NAMALWA (cell line): ENCODE data around the gene ERCC8.
A peak's percentile ranks its signal among the peaks of the same experiment; 100 is the strongest.
"Not testable (repeated sequence)": the region's sequence is repeated elsewhere in the genome, so short reads cannot be mapped to it uniquely, and the experiment has no call there.

Experiments used
- DNase-seq: peaks from one replicate; pipeline ENCODE4 v3.0.0-alpha.2; 2015; ENCODE audit warnings: low spot score

ERCC8 gene

DNA sequence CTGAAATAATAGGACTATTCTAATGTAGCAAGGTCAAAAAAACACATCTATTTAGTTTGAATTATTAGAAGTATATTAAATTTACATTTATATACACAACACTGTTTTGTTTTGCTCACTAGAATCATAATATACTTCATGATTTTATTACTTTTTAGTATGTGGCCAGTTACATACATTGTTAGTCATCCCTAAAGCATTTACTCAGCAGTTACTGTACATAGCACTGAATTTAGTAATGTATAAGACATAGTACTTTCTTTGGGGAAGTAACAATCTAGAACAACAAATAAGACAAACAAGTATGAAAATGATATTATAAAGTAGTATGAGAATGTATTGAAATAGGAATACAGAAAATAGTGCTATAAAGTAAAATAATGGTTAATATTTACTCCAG, 28.2 kb downstream of the ERCC8 start:
- DNase-seq, result no peak

DNA sequence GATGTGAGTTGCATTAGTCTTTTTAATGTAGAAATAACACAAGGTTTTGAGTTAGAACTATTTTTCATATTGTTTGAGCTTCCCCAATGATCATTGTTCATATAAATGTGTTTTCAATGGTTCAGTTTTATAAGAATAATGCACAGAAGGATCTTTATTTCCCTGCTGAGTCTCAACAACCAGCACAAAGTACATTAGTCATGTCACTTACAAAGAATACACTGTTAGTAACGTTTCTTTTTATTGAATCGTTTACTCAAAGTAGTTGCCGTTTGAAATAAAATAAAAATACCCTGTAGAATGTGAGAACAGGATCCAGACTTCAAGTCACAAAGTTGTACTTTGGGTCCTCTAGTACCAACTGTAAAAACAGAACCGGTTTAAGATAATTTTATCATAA, 41.5 kb downstream of the ERCC8 start:
- DNase-seq, result no peak

DNA sequence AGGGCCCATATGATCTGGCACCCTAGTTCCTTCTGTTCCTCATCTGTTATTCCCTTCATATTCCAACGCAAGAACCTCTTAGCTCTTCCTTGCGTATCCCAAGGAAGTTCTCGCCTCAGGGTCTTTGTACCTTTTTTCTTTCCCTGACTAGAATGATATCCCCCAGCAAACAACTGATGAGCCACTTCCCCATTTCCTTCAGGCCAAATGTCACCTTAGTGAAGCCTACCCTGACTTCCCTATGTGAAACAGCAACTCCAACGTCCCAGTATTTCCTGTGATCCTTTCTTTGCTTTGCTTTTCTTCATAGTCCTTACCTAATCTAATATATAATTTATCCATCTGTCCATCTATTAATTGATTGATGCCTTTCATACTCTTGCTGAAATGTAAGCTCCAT, 47.9 kb downstream of the ERCC8 start:
- DNase-seq, result no peak

DNA sequence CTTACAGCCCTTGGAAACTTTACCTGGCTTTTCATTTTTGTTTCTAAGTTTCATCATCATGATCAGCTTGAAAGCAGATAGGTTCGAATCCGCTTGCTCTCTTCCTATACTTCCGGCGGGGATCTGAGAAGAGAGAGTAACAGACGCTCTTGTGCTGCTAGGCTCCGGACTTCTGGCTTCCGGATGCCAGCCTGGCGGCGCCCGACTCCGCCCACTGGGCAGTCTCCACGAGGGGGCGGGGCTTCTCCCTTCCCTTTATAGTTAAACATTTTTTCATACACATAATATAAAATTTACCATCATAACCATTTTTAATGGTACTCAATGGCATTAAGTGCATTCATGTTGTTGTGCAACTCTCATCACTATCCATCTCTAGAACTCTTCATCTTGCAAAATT, 51.3 kb downstream of the ERCC8 start:
- DNase-seq, result no peak

DNA sequence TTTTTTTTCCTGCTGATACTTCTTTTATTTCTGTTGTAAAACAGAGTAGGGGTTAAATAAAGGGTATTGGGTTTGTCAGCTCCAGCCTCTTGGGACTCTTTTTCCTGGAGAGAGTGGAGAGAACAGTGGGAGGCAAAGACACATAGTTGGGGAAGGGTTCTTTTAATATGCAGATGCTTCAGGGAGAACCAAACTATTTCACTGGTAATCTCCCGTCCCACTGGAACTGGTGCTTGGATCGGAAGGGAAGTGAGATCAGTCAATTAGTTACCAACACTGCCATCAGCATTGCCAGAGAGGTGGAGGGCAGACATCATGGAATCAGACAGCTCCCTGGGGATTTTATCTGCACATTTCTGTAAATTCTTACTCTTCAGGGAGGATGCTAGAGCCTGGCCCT, 53.2 kb downstream of the ERCC8 start:
- DNase-seq, result no peak

DNA sequence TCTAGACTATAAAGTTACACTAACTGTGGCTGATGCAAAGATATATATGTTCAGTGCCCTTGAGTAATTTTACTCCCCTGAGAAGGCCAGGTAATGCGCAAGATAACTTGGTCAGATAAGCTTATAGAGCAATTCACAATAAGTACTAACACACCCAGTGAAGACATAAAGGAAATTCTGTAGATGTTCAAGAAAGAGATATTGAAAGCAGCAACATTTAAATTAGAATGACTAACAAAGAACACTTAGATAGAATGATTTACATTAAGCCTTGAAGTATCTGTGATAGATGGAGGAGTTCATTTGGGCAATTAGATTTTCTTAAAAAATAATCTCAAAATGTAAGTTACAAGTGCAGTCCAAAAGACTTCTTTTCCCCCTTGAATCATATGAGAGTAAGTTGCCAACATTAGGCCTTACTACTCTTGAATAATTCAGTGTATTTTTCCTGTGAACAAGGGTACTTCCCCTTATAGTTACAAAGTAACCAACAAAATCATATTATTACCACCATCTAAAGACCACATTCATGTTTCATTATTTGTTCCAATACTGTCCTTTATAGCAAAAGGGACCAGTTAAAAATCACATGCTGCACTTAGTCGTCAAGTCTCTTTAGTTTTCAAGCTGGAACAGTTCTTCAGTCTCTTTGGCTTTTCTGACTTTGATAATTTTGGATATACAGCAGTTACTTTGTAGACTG, 56.4 kb downstream of the ERCC8 start:
- no peak for DNase-seq

DNA sequence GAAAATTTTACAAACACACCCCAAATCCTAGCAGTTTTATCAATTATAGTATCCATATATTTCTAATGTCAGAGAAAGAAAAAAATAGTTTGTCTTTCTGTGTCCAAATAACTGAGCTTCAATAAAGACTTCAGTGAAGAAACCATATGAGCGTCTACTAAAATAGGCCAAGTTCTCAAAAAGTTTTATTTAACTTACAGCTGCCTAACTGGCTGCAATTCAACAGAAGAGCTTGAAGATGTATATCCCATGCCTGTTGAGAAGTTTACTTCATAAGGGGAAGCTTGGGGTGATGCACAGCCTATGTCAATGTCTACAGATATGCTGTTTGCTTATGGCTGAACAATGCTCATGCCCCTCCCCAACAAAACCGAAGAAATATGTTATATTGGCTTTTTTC, 57.1 kb downstream of the ERCC8 start:
- DNase-seq, result no peak

DNA sequence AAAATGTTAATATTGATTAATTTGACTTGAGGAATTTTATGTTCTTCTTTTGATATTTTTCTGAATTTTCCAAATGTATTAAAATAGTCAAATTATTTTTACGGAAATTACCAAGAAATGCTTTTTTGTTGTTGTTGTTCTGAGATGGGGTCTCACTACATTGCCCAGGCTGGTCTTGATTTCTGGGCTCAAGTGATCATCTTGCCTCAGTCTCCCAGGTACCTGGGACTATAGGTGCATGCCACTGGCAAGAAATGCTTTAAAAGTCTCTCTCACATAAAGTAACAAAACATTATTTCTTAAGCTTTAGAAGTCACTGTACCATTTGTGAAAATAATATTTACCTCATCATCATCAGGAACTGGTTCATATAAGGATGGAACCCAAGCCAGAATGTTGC, 57.8 kb downstream of the ERCC8 start:
- DNase-seq, result no peak

DNA sequence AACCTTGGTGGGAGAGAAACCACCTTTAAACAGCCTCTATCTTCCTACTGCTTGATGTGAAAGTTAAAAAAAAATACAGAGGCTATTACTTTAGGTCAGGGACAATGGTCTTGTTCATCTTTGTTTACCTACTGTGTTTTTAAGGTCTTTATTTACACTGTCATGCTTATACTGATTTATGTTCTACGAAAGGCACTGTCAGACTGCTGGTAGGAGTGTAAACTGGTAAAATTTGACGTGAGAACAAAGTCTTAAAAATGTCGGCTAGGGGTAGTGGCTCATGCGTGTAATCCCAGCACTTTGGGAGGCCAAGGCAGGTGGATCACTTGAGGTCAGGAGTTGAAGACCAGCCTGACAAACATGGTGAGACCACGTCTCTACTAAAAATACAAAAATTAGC, 58.7 kb downstream of the ERCC8 start:
- DNase-seq, result no peak

DNA sequence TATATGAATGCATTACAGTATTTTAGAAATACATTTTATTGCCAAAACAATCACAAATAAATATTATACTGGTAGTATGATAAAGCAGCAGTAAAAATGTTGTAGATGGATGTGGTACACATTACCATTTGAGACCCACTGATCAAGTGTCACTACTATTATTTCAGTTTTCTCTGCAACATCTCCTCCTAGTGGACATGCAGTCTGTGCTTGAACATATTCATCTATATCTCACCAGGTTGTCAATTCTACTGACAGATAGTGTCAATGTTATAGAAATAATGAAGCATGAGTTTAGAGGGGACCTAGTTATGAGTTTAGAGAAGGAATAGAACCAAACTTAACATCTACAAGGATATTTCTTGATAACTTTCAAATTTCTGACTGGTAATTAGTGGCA, 61.6 kb downstream of the ERCC8 start:
- DNase-seq, result peak; percentile 14

DNA sequence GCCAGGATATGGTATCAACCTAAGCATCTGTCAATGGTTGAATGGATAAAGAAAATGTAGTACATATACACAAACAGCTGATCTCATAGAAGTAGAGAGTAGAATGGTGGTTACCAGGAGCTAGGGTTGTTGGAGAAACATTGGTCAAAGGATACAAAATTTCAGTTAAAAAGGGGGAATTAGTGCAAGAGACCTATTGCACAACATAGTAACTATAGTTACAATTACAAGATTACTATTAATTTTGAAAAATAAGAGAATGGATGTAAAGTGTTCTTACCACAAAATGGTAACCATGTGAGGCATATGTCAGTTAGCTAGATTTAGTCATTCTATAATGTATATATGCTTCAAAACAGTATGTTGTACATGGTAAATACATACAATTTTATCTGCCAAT, 72.0 kb downstream of the ERCC8 start:
- DNase-seq, result no peak

DNA sequence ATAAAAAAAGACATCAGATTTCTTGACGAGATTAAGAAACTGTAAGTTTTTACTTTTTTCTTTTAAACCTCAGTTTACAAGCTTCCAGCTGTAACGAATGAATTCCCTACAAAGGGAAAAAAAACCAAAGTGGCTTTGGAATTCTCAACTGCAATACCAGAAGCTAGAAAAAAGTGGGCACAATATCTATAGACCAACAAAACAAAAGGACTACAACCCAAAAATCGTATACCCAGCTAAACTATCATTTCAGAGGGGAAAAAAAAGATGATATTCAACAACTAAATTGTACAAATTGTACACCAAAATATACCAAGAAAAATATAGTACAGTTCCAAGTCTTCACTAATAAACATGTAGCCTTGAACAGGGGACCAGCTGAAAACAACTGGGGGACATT, 74.0 kb downstream of the ERCC8 start:
- DNase-seq, result no peak

DNA sequence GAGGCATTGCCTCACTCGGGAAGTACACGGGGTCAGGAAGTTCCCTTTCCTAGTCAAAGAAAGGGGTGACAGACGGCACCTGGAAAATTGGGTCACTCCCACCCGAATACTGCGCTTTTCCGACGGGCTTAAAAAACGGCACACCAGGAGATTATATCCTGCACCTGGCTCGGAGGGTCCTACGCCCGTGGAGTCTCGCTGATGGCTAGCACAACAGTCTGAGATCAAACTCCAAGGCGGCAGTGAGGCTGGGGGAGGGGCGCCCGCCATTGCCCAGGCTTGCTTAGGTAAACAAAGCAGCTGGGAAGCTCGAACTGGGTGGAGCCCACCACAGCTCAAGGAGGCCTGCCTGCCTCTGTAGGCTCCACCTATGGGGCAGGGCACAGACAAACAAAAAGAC, 84.3 kb downstream of the ERCC8 start:
- not testable (repeated sequence) for DNase-seq

DNA sequence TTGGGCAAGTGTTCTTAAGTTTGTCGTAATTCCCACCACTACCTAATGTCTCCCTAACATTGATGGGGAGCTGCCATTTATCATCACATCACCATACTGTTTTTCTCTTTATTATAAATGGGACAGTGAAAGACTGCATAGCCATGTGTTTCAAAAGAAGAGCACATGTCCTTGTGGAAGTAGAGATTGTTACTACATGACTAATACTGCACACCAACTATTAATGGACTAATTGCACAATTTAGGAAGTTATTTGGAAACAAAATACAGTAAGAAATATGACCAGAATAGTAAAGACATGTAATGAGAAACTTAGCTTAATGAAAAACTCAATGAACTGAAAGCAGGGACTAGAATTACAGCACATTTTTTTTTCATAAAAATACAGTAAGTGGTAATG, 88.8 kb downstream of the ERCC8 start:
- DNase-seq, result no peak

DNA sequence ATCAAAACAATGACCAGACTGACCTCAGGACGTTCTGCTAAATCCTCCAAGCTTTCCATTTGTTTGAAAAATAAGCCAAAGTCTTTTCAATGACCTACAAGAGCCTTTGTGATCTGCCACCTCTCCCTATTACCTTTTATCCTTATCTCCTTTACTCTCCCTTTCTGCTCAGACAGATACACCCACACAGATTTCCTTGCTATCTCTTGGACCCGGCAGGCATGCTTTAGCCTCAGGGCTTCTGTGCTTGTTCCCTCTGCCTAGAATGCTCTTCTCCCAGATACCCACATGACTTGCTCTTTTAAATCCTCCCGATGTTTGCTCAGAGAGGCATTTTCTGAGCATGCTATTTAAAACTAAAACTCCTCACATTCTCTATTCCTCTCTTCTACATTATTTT, 91.9 kb downstream of the ERCC8 start:
- no peak for DNase-seq

DNA sequence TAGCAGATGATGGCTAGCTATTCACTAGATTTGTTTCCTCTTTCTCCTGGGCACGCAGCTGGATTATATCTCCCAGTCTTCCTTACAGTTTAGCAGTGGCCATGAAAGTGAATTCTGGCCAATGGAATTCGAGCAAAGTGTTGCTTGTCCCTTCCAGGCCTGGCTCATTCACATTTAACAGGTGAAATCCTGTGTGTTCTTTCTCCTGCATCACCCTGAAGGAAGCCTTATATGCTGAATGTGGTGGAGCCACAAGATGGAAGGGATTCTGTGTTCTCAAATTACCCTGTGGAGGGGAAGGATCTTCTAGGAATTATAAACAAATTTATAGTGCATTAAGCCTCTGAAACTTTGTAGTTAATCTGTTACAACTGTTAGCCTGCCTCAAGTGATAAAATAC, 92.6 kb downstream of the ERCC8 start:
- DNase-seq, result no peak

DNA sequence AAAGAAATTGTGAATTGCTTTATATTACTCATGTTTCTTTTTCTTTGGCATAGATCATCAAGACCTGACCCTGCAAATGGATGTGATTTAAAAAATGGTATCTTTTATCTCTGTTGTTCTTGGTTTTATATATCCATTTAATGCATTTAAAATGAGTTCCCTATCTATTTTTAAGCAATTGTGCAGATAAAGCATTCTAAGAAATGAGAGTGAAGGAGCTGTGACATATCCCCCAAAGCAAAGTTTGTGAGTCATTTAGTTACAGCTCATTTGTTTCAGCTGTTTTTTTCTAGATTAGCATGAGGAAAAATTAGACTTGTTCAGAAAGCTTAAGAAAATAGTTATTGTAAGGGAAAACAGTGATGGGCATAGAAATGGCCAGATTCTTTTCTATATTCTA, 93.2 kb downstream of the ERCC8 start:
- DNase-seq, result no peak

DNA sequence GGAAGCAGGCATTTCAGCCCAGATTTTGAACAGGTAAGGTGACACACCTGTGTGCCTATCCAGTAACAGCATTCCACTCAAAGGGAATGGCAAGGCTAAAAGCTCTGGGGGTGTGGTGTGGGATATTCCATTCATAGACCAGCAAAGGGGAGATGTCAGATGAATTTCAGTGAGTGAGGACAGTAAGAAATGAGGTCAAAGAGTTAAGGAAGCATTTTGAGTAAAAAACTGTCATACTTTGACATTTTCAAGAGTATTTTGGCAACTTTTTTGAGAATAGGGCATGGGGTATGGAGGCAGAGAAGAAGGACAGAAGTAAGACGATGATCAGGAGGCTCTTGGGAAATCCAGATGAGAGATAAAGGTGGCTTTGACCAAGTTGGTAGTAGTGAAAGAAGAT, 98.6 kb downstream of the ERCC8 start:
- no peak for DNase-seq

DNA sequence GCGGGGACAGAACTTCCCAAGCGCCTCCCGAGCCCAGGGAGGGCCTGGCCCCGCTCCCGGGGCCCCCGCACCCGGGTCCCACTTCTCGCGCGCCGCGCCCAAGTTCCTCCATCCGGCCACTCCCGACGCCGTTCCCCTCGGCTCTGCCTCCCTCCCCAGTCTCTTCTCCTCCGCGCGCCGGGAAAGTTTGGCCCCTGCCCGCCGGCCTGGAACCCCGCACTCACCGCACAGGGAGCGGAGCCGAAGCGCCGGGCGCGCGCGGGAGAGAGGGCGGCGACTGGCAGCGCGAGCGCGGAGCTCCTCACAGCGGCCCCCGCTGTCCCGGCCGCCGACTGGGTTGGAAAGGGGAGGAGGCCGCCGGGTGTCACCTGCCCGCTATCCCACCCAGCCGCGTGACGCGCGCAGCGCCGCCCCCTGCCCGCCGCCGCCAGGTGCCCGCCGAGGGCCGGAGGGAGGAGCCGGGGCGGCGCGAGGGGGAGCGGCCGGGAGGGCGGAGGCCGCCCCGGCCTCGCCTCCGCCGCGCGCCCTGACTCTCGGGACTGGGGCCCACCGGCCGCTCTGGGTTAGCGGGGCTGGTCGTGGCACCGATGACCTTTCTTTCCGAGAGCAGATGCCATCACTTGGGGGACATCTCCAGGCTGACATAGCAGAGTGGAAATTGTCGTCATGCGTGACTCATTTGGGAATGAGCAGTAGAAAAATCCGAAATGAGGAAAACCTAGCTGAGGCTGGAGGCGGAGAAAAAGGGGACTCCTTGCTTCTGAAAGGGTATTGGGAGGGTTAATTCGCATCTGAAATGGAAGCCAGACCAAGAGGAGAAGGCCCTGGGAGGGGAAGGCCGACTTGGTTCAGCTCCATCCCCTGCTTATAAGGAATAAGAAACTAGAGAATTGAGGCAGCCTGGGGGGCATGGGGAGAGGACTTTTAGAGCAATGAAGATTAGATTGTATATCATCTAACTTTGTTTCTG, 100.6 kb downstream of the ERCC8 start, which contains the start of gene ELOVL7:
TSS of gene ELOVL7 (minus strand) at position 334 of the 970 bp plus-strand sequence. CDS start 56,872 bp downstream, outside the sequence.
- DNase-seq, result no peak

DNA sequence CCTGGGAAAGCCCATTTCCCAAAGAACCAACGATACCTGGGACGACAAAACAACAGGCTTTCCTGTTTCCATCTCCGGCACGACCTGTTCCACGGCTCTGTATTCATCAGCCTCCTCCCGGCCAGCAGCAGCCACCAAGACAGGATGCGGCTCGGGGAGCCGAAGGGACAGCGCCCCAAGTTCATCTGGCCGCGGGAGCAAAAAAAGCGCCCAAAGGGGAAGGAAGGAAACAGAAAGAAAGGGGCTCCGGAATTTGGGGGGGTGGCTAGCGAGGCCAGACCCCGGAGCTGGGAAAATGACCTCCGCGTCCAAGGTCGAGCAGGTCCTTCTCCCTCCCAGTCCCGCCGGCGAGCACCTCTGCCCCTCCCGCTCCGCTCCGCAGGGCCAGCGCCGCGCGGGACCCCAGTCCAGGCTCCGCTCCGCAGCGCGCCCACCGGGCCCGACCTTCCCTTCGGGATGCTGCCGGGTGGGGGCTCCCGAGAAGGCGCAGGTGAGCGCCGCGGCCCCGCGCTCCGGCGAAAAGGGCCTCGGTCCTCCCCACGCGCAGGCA, 101.4 kb downstream of the ERCC8 start:
- DNase-seq, result no peak

DNA sequence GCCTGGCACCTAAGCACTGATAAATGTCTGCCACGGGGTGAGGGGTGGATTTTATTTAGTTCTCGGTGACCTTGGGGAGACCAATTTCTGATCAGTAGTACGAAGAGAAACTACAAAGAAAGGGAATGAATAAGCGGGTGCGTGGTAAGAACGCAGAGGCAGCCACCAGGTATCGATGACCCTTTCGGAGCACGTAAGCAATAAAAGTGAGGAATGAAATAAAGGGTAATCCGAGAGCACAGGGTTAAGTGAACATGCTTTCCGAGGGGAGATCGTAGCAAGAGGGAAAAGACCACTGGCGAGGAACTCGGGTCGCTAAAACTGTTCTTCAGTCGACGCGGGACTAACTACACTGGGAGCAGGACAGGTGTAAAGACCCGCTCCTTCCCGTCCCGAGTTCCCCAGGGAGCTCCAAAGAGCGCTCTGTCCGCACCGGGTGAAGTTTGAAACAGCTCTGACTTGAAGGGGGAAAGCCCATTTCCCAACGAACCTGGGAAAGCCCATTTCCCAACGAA, 101.9 kb downstream of the ERCC8 start:
- DNase-seq, result no peak

DNA sequence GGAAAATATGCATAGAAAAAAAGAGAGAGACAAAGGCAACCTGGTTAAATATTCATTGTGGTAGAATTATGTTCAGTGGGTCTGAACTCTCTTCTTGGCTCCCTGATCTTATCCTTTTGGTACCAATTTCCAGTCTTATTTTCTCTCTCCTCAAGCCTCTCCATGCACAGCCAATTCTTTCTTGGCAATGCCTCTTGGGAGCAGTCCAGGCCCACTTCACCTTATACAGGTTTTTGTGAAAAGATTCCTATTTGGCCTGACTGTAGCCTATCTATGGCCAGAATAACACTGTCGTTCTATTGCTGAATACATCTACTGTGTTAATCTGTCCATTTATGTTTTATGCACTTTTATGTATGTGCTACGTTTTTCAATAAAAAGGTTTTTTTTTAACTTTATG, 103.5 kb downstream of the ERCC8 start:
- no peak for DNase-seq

DNA sequence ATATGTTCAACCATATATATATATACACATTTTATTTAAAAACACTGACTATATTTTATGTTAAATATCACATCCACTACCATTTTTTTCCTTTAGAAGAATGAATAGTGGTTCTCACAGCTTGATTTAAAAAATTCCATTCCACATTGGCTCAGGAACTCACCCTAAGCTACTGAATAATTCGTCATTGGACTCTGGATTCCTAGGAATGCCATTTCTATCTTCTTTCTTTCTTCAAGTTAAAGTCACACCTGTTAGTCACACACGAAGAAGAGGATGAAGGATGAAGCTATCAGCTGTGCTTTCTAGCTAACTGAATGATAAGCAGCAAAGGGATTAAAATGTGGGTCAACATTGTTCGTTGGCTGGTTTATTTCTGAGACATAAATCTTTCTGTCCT, 108.7 kb downstream of the ERCC8 start:
- DNase-seq, result no peak
